Neural cell (in vitro differentiated cells): ENCODE measurements around the gene PNO1. TPM values are rescaled to one million over a fixed set of nuclear protein-coding genes. Genes with fewer than 3 reads are reported as not detected.

Source experiments
- H2AFZ ChIP-seq: fragments of 200-600, 300-800 bp; sonication (generic), shearing (Covaris generic); 2 replicates; pipeline ENCODE4 v1.6.0; 2014; ENCODE audit warnings: low read depth, mild to moderate bottlenecking, antibody characterized with exemption, low read length, moderate library complexity
- H3F3A ChIP-seq: fragments of 200-600 bp; shearing (Covaris generic); 2 replicates; pipeline ENCODE4 v1.6.1; 2016; ENCODE audit warnings: mild to moderate bottlenecking, moderate library complexity, mixed read lengths, antibody characterized with exemption, low read length; ENCODE audit not compliant: insufficient read depth, poor library complexity, severe bottlenecking
- H3K27ac ChIP-seq: fragments of 200-600, 300-800 bp; sonication (generic), shearing (Covaris generic); 2 replicates; pipeline ENCODE4 v1.5.1; 2014; ENCODE audit warnings: mild to moderate bottlenecking, low read length, moderate library complexity
- H3K27me3 ChIP-seq: fragments of 300-800, 200-600 bp; sonication (generic), shearing (Covaris generic); 2 replicates; pipeline ENCODE4 v1.6.0; 2014; ENCODE audit warnings: mild to moderate bottlenecking, low read depth, low read length, moderate library complexity; ENCODE audit not compliant: insufficient read depth
- H3K36me3 ChIP-seq: fragments of 300-800, 200-600 bp; sonication (generic), shearing (Covaris generic); 2 replicates; pipeline ENCODE4 v1.5.1; 2014; ENCODE audit warnings: mild to moderate bottlenecking, antibody characterized with exemption, low read length, moderate library complexity; ENCODE audit not compliant: insufficient read depth
- H3K4me2 ChIP-seq: fragments of 300-800, 200-600 bp; sonication (generic), shearing (Covaris generic); 2 replicates; pipeline ENCODE4 v1.6.0; 2014; ENCODE audit warnings: mild to moderate bottlenecking, low read length
- H3K4me3 ChIP-seq: fragments of 300-800, 200-600 bp; sonication (generic), shearing (Covaris generic); 2 replicates; pipeline ENCODE4 v1.5.1; 2014; ENCODE audit warnings: mild to moderate bottlenecking, low read length, moderate library complexity
- H3K79me2 ChIP-seq: fragments of 200-600 bp; shearing (Covaris generic); replicated peaks from 2 replicates; pipeline ENCODE4 v1.6.0; 2014; ENCODE audit warnings: mild to moderate bottlenecking, low read length, moderate library complexity; ENCODE audit not compliant: insufficient read depth
- H3K9ac ChIP-seq: fragments of 300-800, 200-600 bp; sonication (generic), shearing (Covaris generic); 2 replicates; pipeline ENCODE4 v1.6.1; 2016; ENCODE audit warnings: mild to moderate bottlenecking, low read length, mixed read lengths
- H3K9me2 ChIP-seq: fragments of 200-600 bp; shearing (Covaris generic); 2 replicates; pipeline ENCODE4 v1.6.1; 2016; ENCODE audit warnings: mild to moderate bottlenecking, low read length, mixed read lengths; ENCODE audit not compliant: insufficient read depth
- H3K9me3 ChIP-seq: fragments of 200-600, 300-800 bp; sonication (generic), shearing (Covaris generic); 2 replicates; pipeline ENCODE4 v1.6.1; 2016; ENCODE audit warnings: mild to moderate bottlenecking, mixed run types, low read length, moderate library complexity, mixed read lengths
- H4K20me1 ChIP-seq: fragments of 200-600 bp; shearing (Covaris generic); 2 replicates; pipeline ENCODE4 v1.6.1; 2016; ENCODE audit warnings: mild to moderate bottlenecking, mixed run types; ENCODE audit not compliant: insufficient read depth
- CTCF ChIP-seq: fragments of 450-650 bp; IDR thresholded peaks from 2 replicates; pipeline ENCODE4 v1.5.1; 2014; ENCODE audit warnings: antibody characterized with exemption, mild to moderate bottlenecking, moderate library complexity; ENCODE audit not compliant: poor library complexity, severe bottlenecking
- EP300 ChIP-seq: fragments of 450-650 bp; conservative IDR thresholded peaks from 2 replicates; pipeline ENCODE4 v1.6.1; 2014; ENCODE audit warnings: antibody characterized with exemption, mild to moderate bottlenecking, moderate library complexity; ENCODE audit not compliant: poor library complexity, severe bottlenecking
- EZH2 ChIP-seq: fragments of 200-600, 300-800 bp; shearing (Covaris generic), sonication (generic); IDR thresholded peaks from 2 replicates; pipeline ENCODE4 v1.6.1; 2014; ENCODE audit warnings: antibody characterized with exemption, low read length, borderline replicate concordance, mild to moderate bottlenecking; ENCODE audit not compliant: insufficient read depth, poor library complexity, severe bottlenecking
- MXI1 ChIP-seq: fragments of 450-650 bp; conservative IDR thresholded peaks from 2 replicates; pipeline ENCODE4 v1.6.1; 2014; ENCODE audit warnings: antibody characterized with exemption, mild to moderate bottlenecking; ENCODE audit not compliant: poor library complexity, severe bottlenecking
- POLR2AphosphoS5 ChIP-seq: IDR thresholded peaks from 2 replicates; pipeline ENCODE4 v1.6.1; 2012
- RAD21 ChIP-seq: fragments of 450-650 bp; conservative IDR thresholded peaks from 2 replicates; pipeline ENCODE4 v1.6.1; 2014; ENCODE audit warnings: antibody characterized with exemption, mild to moderate bottlenecking, moderate library complexity
- REST ChIP-seq: IDR thresholded peaks from 2 replicates; pipeline ENCODE4 v1.6.1; 2012; ENCODE audit warnings: borderline replicate concordance
- SMC3 ChIP-seq: fragments of 450-650 bp; conservative IDR thresholded peaks from 2 replicates; pipeline ENCODE4 v1.6.1; 2014; ENCODE audit warnings: antibody characterized with exemption, mild to moderate bottlenecking, moderate library complexity; ENCODE audit not compliant: poor library complexity
- TAF1 ChIP-seq: IDR thresholded peaks from 2 replicates; pipeline ENCODE4 v1.6.1; 2012; ENCODE audit warnings: low read depth
- polyA plus RNA-seq: library from polyadenylated mRNA; depleted of rRNA; stranded (reverse); fragments of >200 nt; gene quantifications from 2 replicates; pipeline ENCODE4 v1.2.3, GENCODE V29; 2014

The PNO1 gene
- polyA plus RNA-seq, 1 donor from 2014 or later, result 10.9 TPM

- H3K9ac ChIP-seq, result no peak overlapping the region
- no peaks in the 10 kb centered on the region for H3K27me3 ChIP-seq
- H3K9me2 ChIP-seq, result no peaks in the 10 kb centered on the region
- H2AFZ ChIP-seq, result no peak overlapping the region
- H3K4me3 ChIP-seq, result no peak overlapping the region
- H3K36me3 ChIP-seq, result no peaks in the 10 kb centered on the region
- no peak overlapping the region for H3K4me2 ChIP-seq
- H3F3A ChIP-seq, result no peaks in the 10 kb centered on the region
- H3K27ac ChIP-seq, result no peak overlapping the region
- TF ChIP-seq EZH2 (no peak), EP300 (no peak), REST (no peak), MXI1 (no peak), SMC3 (no peak), RAD21 (no peak), POLR2AphosphoS5 (no peak), CTCF (no peak), TAF1 (no peak)
- H3K79me2 ChIP-seq, result peaks cover 30% of the 10 kb centered on the region
- no peaks in the 10 kb centered on the region for H3K9me3 ChIP-seq
- no peaks in the 10 kb centered on the region for H4K20me1 ChIP-seq
These were observed 38.5 kb downstream of the PNO1 start for GRCh38 chr2:68196120-68196716.

- H3K9me3 ChIP-seq, result no peaks in the 10 kb centered on the region
- H3K4me3 ChIP-seq, result no peak overlapping the region
- peaks cover 20% of the 10 kb centered on the region for H3K79me2 ChIP-seq
- H2AFZ ChIP-seq, result no peak overlapping the region
- no peak overlapping the region for H3K27ac ChIP-seq
- H3K27me3 ChIP-seq, result no peaks in the 10 kb centered on the region
- TF ChIP-seq MXI1 (no peak), TAF1 (no peak), CTCF (no peak), EP300 (no peak), POLR2AphosphoS5 (no peak), SMC3 (no peak), EZH2 (no peak), RAD21 (no peak), REST (no peak)
- no peaks in the 10 kb centered on the region for H4K20me1 ChIP-seq
- H3K36me3 ChIP-seq, result no peaks in the 10 kb centered on the region
- H3K4me2 ChIP-seq, result no peak overlapping the region
- H3K9me2 ChIP-seq, result no peaks in the 10 kb centered on the region
- H3K9ac ChIP-seq, result no peak overlapping the region
- no peaks in the 10 kb centered on the region for H3F3A ChIP-seq
These were observed 42.6 kb downstream of the PNO1 start for GRCh38 chr2:68200157-68200787.
